GM19397 (cell line): ENCODE measurements around the gene NKIRAS2.

Experiments used
- ATAC-seq: cut with Tn5 transposase; IDR thresholded peaks from one replicate; pipeline ENCODE4 v1.9.1; 2021; ENCODE audit warnings: mild to moderate bottlenecking, moderate library complexity; ENCODE audit not compliant: unreplicated experiment

NKIRAS2 gene

GRCh38 chr17:42019509-42020404, at the start of gene NKIRAS2:
NKIRAS2 (plus strand) TSS chr17:42020090; CDS start chr17:42021578, 1,488 bp downstream.
- ATAC-seq, result peak; percentile 54

GRCh38 chr17:41970901-41971331, 49.0 kb upstream of the NKIRAS2 start:
- no peak for ATAC-seq

GRCh38 chr17:41971721-41972523, 48.0 kb upstream of the NKIRAS2 start:
- ATAC-seq, result no peak

GRCh38 chr17:41972571-41973407, 47.1 kb upstream of the NKIRAS2 start:
- no peak for ATAC-seq

- no peak for ATAC-seq
These were observed 46.5 kb upstream of the NKIRAS2 start for GRCh38 chr17:41973408-41973811.

GRCh38 chr17:41974031-41974430, 45.9 kb upstream of the NKIRAS2 start:
- ATAC-seq, result no peak

- no peak for ATAC-seq
These were observed 45.2 kb upstream of the NKIRAS2 start for GRCh38 chr17:41974658-41975057.

GRCh38 chr17:41975099-41976083, 44.5 kb upstream of the NKIRAS2 start:
- no peak for ATAC-seq

GRCh38 chr17:41976142-41976768, 43.6 kb upstream of the NKIRAS2 start:
- no peak for ATAC-seq

GRCh38 chr17:41977991-41978390, 41.9 kb upstream of the NKIRAS2 start:
- ATAC-seq, result no peak

GRCh38 chr17:41982026-41982760, 37.7 kb upstream of the NKIRAS2 start:
- ATAC-seq, result no peak

- no peak for ATAC-seq
These were observed 35.4 kb upstream of the NKIRAS2 start for GRCh38 chr17:41984454-41984853.

- ATAC-seq, result no peak
These were observed 34.0 kb upstream of the NKIRAS2 start for GRCh38 chr17:41985919-41986318.

GRCh38 chr17:41986634-41987033, 33.3 kb upstream of the NKIRAS2 start:
- no peak for ATAC-seq

GRCh38 chr17:41987642-41988041, 32.2 kb upstream of the NKIRAS2 start:
- no peak for ATAC-seq

GRCh38 chr17:41988418-41988817, 31.5 kb upstream of the NKIRAS2 start:
- no peak for ATAC-seq

- no peak for ATAC-seq
These were observed 30.0 kb upstream of the NKIRAS2 start for GRCh38 chr17:41989702-41990419.

- ATAC-seq, result no peak
These were observed 27.3 kb upstream of the NKIRAS2 start for GRCh38 chr17:41992576-41992975.
